Kidney glomerular epithelial cell (primary cell): ENCODE measurements around the gene NADSYN1.

Source experiments
- DNase-seq: peaks from one replicate; lab custom pipeline; 2025; lab: John Stamatoyannopoulos, UW

Gene NADSYN1

GRCh38 chr11:71451596-71452198 is 1.3 kb upstream of the NADSYN1 start:
- no peak for DNase-seq

DNA sequence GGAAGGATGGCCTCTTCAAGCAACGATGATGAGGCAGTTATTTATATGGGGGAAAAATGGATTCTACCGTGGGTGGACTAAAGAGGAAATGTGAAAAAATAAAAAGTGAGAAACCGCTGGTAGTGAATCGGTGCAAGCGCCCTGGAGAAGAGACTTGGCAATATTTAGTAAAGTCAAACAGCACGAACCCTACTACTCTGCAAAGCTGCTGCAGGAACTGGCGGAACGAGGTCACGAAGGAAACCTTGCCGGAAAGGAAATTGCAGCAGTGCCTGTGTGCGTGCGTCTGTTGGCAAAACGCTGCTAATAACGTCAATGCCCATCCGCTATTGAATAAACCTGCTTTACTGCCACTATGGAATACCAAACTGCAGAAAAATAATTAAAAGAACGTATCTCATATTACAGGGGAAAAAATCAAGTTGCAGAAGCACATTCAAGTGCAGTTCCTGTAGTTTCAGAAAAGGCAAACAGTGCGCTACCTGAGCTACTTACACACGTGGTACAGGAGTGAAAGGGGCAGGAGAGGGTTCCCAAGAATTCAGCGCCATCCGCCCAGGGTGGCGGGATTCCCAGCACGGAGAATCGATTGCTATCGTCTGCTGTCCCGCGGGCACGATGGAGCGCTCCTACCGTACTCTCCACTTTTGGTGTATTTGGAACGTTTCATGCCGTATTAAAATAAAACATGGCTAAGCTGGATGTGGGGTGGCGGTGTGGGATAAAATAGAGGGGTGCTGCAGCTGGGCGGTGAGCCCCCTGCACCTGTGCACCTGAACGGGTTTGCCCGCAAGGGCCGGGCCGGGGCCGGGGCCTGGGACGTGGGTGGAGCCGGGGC is 585 bp upstream of the NADSYN1 start:
- peak; percentile 3 for DNase-seq

DNA sequence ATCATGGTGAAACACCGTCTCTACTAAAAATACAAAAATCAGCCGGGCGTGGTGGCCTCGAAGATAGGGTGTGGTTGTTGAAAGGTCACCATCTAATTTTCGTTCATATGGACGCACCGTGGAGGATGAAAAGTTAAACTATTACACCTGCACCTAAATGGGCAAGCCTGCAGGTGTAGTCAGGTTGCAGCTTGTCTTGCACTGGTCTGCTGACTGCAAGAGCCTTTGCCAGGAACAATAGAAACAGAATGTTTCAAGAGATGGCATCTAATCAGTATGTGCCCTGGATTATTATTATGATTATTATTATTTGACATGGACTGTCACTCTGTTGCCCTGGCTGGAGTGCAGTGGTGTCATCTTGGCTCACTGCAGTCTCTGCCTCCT is 908 bp downstream of the NADSYN1 start:
- no peak for DNase-seq

- no peak for DNase-seq
Measured at GRCh38 chr11:71454470-71455113, 1.6 kb downstream of the NADSYN1 start.

DNA sequence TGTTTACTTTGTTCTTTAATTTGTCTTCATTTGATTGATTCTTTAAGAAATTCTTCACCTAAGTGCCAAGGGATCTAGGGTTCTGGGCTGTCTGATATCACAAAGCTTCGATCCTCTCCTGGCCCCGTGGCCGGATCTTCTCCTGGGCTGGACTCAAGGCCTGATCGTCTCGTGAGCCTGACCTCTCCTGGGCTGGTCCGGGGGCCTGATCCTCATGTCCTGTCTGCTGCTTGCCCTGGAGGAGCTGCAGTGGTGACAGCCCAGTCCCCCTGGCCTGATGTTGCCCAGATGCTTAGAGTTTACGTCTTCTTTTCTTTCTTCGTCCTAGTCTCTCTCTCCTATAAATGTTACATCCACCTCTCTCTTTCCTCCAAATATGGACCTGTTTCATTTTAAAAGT is 3.3 kb downstream of the NADSYN1 start:
- no peak for DNase-seq

GRCh38 chr11:71456831-71457230 is 3.8 kb downstream of the NADSYN1 start:
- DNase-seq = no peak

DNA sequence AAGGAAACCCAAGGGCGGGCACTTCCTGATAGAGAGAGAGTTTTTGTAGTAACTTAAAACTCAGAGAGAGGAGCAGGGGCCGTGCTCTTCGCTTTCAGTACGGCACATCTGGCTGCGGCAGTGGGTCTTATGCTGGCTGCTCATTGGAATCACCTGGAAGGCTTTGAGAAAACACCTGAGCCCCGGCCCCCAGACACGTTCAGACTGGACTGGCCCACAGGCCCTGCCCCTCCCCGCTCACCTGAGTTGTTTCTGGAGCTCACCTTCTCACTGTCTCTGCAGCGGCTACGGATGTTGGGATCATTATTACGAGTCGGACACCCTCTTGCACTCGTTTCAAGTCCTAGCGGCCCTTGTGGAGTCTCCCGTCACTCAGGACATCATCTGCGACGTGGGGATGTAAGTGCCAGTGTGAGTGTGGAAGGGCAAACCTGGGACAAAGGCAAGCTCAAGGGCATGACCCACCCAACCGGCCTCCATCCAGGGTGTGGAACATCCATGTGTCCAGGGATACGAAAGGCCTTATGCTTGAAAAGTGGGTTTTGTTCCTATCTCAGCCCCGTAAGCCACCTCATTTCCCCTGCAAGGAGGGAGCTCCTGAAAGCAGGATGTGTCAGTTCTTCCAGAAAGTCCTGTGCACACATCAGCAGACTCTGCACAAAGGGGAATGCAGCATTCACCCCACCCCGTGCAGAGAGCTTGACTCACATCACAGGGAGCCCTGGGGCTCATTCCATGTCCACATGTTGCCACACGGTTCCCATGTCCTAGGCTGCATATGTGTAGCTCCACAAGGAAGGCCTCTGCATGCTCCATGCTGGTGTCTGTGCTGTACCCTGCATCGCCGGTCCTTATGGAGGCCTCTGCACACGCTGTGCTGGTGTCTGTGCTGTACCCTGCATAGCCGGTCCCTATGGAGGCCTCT is 5.4 kb downstream of the NADSYN1 start:
- DNase-seq = no peak

DNA sequence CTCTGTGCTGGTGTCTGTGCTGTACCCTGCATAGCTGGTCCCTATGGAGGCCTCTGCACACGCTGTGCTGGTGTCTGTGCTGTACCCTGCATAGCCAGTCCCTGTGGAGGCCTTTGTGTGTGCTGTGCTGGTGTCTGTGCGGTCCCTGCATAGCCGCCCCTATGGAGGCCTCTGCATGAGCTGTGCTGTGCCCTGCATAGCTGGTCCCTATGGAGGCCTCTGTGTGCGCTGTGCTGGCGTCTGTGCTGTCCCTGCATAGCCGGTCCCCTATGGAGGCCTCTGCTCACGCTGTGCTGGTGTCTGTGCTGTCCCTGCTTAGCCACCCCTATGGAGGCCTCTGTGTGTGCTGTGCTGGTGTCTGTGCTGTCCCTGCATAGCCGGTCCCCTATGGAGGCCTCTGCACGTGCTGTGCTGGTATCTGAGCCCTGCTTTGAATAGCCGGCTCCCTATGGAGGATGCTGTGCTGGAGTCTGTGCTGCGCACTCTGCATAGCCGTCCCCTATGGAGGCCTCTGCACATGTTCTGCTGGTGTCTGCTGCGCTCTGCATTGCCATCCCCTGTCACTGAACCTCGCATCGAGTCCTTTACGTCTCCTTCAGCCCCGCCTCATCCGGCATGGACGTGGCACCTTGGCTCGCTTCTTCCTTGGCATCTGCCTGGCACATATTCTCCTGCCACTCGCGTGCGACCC is 6.2 kb downstream of the NADSYN1 start:
- DNase-seq = no peak

- no peak for DNase-seq
Measured at GRCh38 chr11:71459767-71460320, 6.8 kb downstream of the NADSYN1 start.

DNA sequence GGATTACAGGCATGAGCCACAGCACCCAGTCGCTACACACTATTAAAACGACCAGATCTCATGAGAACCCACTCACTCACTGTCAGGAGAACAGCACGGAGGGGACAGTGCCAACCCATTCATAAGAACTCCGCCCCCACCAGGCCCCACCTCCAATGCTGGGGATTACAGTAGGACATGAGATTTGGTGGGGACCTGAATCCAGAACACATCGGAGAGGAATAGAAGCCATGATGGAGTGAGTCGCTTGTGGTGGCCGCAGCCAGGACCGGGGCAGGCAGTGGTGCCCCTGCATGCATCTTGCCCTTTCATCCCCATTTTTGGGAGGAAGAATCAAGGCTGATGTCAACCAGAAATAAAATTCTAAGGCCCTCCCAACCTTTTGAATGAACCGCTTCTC is 8.7 kb downstream of the NADSYN1 start:
- no peak for DNase-seq

DNA sequence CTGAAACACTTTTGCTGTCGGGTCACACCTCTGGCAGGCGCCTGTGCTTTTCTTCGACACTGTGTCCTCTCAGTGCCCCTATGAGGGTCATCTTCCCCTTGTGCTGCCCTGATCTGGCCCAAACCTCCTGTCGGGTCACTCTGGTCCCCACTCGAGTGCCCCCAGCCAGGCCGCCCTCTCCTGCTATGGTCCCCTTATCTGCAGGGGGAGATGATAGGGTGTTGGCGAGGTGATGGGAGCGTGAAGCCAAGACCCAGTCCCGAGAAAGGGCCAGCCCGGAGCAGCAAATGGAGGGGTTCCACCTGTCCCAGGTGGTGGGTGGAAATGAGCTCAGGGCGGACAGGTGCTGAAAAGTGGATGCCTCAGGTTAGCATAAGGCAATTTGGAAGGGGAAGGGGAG is 9.7 kb downstream of the NADSYN1 start:
- DNase-seq = no peak

DNA sequence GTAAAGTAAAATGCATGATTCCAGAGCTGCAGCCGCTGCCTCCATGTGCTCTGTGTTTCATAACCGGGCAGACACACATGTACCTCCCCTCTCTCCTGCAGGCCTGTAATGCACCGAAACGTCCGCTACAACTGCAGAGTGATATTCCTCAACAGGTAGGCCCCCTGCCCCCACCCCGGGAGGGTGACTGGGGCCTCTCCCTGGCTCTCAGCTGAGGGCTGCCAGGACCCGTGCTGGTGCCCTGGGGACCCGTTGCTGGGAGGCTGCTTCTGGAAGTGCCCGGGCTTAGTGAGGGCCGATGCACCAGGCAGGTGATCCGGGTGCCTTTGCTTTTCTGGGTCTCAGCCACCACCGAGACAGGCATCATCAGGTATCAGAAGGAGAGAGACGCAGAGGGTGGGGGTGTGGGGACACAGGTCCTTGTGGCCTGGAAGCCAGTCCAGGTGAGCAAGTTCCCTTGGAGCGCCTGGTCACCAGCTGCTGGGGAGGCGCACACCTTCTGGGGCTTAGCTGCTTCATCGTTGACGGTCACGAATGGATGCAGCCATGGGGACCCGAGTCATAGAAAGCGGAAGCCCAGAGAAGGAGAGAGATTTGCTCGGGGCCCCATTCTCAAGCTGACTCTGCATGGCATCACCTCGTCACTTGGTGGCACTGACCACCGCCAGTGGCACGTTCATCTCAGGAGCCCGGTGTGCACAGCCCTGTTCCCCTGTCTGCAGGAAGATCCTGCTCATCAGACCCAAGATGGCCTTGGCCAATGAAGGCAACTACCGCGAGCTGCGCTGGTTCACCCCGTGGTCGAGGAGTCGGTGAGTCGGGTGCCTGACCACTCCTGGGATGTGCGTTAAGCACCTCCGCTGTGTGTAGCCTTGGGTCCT is 10.6 kb downstream of the NADSYN1 start:
- DNase-seq = no peak

DNA sequence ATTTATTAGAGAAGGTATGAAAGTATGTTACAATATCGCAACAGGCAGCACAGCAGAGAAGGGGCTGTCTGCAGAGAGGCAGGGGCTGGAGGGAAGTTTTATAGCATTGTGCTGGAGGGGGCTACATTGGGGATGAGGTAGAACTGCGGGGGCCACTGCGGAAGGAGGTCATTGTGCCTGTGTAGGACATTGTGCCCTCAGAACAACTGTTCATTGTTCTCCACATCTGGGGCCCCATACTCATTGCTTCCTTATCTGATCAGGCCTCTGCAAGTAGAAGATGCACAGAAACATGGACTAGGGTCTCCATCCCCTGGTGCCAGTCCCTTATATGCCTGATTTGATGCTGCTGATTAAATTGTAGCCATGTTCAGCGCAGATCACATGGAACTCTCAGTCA is 12.1 kb downstream of the NADSYN1 start:
- no peak for DNase-seq

DNA sequence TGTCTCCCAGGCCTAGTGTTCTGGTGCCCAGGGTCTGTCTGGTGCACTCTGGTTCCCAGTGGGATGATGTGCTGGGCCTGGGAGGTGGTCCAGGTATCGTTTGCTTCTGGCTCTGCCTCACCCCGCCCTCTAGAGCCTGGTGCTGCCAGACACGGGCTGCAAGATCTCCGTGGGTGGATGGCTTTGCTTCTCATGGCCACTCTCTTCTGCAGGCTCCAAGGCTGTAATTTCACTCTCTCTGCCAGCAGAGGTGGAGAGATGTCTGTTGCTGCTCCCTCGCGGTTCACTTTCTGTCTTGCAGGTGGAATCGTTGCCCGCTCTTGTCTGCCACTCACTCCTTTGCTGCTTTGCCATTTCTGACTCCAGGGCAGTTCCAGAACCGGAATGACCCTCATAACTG is 13.4 kb downstream of the NADSYN1 start:
- no peak for DNase-seq

DNA sequence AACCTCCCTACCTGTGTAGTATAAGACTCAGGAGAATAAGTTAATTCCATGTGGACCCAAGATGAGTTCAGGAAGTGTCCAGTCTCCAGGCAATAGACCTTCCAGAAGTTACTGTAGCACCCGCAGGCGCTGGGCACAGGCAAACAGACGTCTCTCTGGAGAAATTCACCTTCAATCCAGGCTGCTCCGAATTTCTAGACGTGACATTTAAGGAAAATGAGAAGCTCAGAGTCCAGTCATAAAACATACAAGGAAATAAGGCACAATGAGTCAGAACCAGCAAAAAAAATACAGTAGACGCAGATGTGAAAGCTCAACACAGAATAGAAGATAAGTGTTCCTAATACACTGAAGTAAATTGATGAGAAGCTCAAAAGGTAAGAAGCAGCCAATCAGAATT is 14.2 kb downstream of the NADSYN1 start:
- DNase-seq = no peak

DNA sequence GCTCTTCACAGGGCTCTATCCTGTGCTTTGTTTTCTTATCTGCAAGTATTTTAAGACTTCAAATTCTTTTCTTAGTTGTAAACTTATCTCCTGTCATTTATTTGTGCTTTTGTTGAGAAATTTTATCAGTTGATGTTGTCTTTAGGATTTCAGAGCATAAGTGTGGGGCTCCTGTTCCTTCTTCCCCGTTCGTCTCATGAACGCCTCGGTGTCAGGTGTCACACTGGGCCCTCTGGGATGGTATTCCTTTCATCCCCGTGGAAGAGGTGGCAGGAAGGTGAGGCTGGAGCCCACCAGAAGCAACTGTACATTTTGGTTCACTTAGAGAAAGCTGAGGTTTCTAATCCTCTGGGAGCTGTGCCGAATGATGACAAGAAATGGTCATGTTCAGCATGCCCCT is 17.9 kb downstream of the NADSYN1 start:
- DNase-seq = no peak

DNA sequence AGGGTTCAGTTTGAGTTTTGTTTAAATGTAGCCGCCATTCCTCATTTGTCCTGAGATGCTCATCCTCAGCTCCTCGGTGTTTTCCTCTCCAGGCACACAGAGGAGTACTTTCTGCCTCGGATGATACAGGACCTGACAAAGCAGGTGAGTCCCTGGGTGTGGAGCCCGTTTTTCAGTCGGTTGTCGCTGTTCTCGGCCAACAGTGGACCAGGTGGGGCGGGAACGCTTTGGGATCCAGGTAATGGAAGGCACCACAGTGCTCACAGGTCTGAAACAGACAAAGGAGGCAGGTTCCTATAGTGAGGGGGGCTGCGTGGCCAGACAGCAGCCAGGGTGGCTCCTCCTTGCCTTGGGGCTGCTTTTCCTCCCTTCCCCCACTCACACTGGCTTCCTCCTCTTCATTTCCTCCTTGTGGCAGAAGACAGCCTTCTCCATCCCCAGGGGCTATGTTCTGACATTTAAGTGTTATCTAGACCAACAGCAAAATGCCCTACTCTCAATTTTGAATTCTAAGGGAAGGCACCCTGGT is 19.4 kb downstream of the NADSYN1 start:
- DNase-seq = no peak

- no peak for DNase-seq
Measured at GRCh38 chr11:71472941-71473792, 20.2 kb downstream of the NADSYN1 start.

DNA sequence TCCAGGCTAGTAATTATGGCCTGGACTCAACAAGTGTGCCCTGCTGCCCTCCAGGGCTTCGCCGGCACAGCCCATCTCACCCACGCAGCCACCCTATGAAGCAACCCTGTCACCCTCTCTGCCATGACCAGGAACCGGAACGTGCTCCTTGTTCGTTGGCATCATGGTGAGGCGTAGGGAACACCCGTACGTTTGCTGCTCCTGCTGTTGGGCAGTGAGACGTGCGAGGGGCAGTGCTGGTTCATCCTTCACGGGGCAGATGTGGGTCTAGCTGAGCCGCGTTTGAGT is 20.7 kb downstream of the NADSYN1 start:
- no peak for DNase-seq
